ENCODE results near the gene EPHA3.

DNA sequence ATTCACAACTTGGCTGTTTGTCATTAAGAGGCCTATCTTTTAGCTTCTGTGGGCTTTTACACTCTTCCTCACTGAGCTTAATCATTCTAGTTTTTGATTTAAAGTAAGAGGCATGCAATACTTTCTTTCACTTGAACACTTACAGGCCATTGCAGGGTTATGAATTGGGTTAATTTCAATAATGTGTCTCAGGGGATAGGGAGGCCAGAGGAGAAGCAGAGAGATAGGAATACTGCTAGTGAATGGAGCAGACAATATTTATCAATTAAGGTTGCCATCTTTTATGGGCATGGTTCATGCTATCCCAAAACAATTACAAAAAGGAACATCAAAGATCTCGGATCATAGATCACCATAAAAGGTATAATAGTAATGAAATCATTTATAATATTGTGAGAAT is 189.8 kb downstream of the EPHA3 start:
- TF ChIP-seq RFX5 (IDR thresholded peaks at IDR 0.05; ENCODE audit: low read depth, low read length) (no peak), POLR2A (IDR thresholded peaks at IDR 0.05; ENCODE audit: low read depth, low read length) (no peak), RCOR1 (IDR thresholded peaks at IDR 0.05; ENCODE audit: insufficient replicate concordance, low read length) (no peak), MAZ (IDR thresholded peaks at IDR 0.05; ENCODE audit: borderline replicate concordance, low read depth, low read length) (no peak), MAFK (IDR thresholded peaks at IDR 0.05; ENCODE audit: low read depth, low read length) (no peak), MXI1 (IDR thresholded peaks at IDR 0.05; ENCODE audit: borderline replicate concordance, low read depth, low read length) (no peak), RAD21 (IDR thresholded peaks at IDR 0.05; ENCODE audit: low read length) (no peak), FOS (IDR thresholded peaks at IDR 0.05; ENCODE audit: low read depth, low read length) (no peak), BHLHE40 (IDR thresholded peaks at IDR 0.05; ENCODE audit: low read depth, low read length) (no peak), CEBPB (IDR thresholded peaks at IDR 0.05; ENCODE audit: low read depth, low read length) (no peak), SMC3 (IDR thresholded peaks at IDR 0.05; ENCODE audit: low read depth, low read length) (no peak)
- TF ChIP-seq, protein P1, sequence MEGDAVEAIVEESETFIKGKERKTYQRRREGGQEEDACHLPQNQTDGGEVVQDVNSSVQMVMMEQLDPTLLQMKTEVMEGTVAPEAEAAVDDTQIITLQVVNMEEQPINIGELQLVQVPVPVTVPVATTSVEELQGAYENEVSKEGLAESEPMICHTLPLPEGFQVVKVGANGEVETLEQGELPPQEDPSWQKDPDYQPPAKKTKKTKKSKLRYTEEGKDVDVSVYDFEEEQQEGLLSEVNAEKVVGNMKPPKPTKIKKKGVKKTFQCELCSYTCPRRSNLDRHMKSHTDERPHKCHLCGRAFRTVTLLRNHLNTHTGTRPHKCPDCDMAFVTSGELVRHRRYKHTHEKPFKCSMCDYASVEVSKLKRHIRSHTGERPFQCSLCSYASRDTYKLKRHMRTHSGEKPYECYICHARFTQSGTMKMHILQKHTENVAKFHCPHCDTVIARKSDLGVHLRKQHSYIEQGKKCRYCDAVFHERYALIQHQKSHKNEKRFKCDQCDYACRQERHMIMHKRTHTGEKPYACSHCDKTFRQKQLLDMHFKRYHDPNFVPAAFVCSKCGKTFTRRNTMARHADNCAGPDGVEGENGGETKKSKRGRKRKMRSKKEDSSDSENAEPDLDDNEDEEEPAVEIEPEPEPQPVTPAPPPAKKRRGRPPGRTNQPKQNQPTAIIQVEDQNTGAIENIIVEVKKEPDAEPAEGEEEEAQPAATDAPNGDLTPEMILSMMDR (conservative IDR thresholded peaks at IDR 0.05; ENCODE audit: low read depth, low read length): no peak
- TF ChIP-seq, protein P2, sequence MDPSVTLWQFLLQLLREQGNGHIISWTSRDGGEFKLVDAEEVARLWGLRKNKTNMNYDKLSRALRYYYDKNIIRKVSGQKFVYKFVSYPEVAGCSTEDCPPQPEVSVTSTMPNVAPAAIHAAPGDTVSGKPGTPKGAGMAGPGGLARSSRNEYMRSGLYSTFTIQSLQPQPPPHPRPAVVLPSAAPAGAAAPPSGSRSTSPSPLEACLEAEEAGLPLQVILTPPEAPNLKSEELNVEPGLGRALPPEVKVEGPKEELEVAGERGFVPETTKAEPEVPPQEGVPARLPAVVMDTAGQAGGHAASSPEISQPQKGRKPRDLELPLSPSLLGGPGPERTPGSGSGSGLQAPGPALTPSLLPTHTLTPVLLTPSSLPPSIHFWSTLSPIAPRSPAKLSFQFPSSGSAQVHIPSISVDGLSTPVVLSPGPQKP (IDR thresholded peaks at IDR 0.05; ENCODE audit: borderline replicate concordance, low read depth, low read length): no peak
